ENCODE results near the gene SRRM5. TPM values are rescaled to one million over a fixed set of nuclear protein-coding genes. Genes with fewer than 3 reads are reported as not detected.

SRRM5 gene
- total RNA-seq, 1 experiment from 2014 or later, result 1.0 TPM

DNA sequence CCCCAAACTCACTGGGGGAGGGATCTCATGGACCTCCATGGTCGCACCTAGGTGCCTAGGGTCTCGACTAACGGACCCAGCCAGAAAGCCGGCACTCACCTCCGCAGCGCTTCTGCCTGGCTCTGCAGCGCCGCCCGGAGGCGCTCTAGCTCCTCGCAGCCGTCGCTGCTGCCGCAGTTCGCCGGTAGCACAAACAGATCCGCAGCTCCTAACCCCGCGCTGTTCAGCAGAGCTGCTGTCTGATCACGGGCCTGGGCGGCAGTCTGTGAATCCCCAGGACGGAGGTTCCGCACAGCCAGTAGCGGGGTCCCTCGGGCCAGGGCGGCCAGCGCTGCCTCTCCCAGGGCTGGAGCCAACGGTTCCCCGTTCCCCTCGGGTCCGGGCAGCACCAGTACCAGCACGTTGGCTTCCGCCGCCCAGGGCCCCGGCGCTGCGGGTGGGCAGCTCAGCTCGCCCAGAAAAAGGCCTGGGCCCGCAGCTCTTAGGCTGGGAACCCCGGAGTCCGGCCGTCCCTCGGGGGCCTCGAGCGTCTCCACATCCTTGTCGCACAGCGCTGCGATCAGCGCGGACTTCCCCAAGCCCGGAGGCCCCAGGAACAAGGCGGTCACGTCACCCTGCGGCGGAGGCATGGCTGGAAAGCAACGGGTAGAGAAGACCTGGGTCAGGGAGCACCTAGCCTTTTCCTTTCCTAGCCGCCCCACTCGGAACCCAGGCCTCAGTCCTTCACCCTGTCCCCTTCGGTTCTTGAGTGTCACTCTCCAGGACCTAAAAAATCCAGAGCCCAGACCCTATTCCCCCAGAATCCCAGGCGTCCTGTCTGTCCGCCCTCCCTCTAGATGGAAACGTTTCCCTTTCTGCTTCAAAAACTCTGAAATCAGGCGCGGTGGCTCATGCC, 16.9 kb upstream of the SRRM5 start:
- peak; percentile 73 to 95 for TF ChIP-seq CTCF (IDR thresholded peaks at IDR 0.05; ENCODE audit: insufficient read depth in 1 of 2, low read depth in 1 of 2, low read length in 1 of 2, severe bottlenecking in 1 of 2, unreplicated experiment in 1 of 2)
- intact Hi-C loops (cut with micrococcal nuclease; ENCODE audit: unreplicated experiment), result loop anchor here (2.0 to 10.0 kb wide), 3 partner anchors 34 to 190 kb away; partner anchors contain the start of genes KCNN4 and LYPD3
- Histone ChIP-seq H3K4me1 (peaks cover 6% of the 10 kb centered on the region; the same call in 1 of the 2 replicates), H3K36me3 (ENCODE audit: control insufficient read depth, insufficient read depth, low read length) (no peaks in the 10 kb centered on the region; the same call in 1 of the 2 replicates), H3K4me3 (ENCODE audit: low read depth, low read length) (peak overlapping the region; percentile 73), H3K9me3 (no peaks in the 10 kb centered on the region), H3K27me3 (replicated peaks; ENCODE audit: control insufficient read depth, insufficient read depth, low read length) (no peaks in the 10 kb centered on the region)
- Mint-ChIP-seq H3K36me3 (ENCODE audit: insufficient read depth, unreplicated experiment) (peaks cover 50% of the 10 kb centered on the region), H3K4me3 (ENCODE audit: unreplicated experiment) (peak overlapping the region; percentile 97), H3K9me3 (ENCODE audit: unreplicated experiment) (no peaks in the 10 kb centered on the region), H3K4me1 (ENCODE audit: low read depth, unreplicated experiment) (peaks cover 7% of the 10 kb centered on the region), H3K27me3 (ENCODE audit: insufficient read depth, unreplicated experiment) (no peaks in the 10 kb centered on the region), H3K27ac (ENCODE audit: unreplicated experiment) (peak overlapping the region; percentile 95)
- DNase-seq, result peak; percentile 52 to 77
- POLR2A ChIA-PET, result interaction anchor here (0.7 to 0.8 kb wide), 2 partner anchors 74 to 160 kb away, joined by 3 read pairs; partner anchors contain the start of gene SMG9
- CTCF ChIA-PET, result interaction anchor here (0.5 to 3.3 kb wide), 11 partner anchors 10 to 162 kb away, joined by 3 to 27 read pairs (median 6); partner anchors contain the start of genes PHLDB3, XRCC1 and ZNF575
- BruUV-seq (replicated peaks), result no TSS peak

DNA sequence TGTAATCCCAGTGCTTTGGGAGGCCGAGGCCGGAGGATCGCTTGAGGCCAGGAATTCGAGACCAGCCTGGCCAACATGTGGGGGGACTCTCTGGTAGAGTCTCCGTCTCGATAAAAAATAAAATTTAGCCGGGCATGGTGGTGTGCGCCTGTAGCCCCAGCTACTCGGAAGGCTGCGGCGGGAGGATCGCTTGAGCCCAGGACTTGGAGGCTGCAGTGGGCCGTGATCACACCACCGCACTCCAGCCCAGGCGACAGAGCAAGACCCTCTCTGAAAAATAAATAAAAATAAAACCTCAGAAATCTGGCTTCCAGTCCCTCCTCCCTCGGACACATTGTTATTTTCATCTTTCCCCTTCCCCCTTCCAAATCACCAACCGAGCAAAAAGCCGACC, 16.3 kb upstream of the SRRM5 start:
- POLR2A ChIA-PET, result interaction anchor here (0.5 to 1.5 kb wide), 8 partner anchors 11 to 673 kb away, joined by 3 to 10 read pairs (median 4); partner anchors contain the start of genes PINLYP and ZNF575

More for the DNA sequence above, 16.3 kb upstream of the SRRM5 start:
- H3K36me3 ChIP-seq (ENCODE audit: control insufficient read depth, insufficient read depth, low read length), result no peaks in the 10 kb centered on the region; the same call in 1 of the 2 replicates
- peaks cover 7% of the 10 kb centered on the region for H3K4me1 Mint-ChIP-seq (ENCODE audit: low read depth, unreplicated experiment)
- H3K27ac Mint-ChIP-seq (ENCODE audit: unreplicated experiment), result peak overlapping the region; percentile 95
- no peaks in the 10 kb centered on the region for H3K9me3 Mint-ChIP-seq (ENCODE audit: unreplicated experiment)
- H3K27me3 Mint-ChIP-seq (ENCODE audit: insufficient read depth, unreplicated experiment), result no peaks in the 10 kb centered on the region
- BruUV-seq (replicated peaks), result TSS peak; percentile 87
- peak in 1 of 2 experiments; percentile 16 for DNase-seq
- CTCF ChIA-PET, result interaction anchor here (1.0 to 3.3 kb wide), 6 partner anchors 41 to 149 kb away, joined by 4 to 27 read pairs (median 7); partner anchors contain the start of gene ZNF575
- H3K4me3 ChIP-seq (ENCODE audit: low read depth, low read length), result peak overlapping the region; percentile 73
- peaks cover 43% of the 10 kb centered on the region for H3K36me3 Mint-ChIP-seq (ENCODE audit: insufficient read depth, unreplicated experiment)
- no peak for TF ChIP-seq CTCF (IDR thresholded peaks at IDR 0.05; ENCODE audit: insufficient read depth in 1 of 2, low read depth in 1 of 2, low read length in 1 of 2, severe bottlenecking in 1 of 2, unreplicated experiment in 1 of 2)
- H3K27me3 ChIP-seq (replicated peaks; ENCODE audit: control insufficient read depth, insufficient read depth, low read length), result no peaks in the 10 kb centered on the region
- no peaks in the 10 kb centered on the region for H3K9me3 ChIP-seq
- intact Hi-C loops (cut with micrococcal nuclease; ENCODE audit: unreplicated experiment), result loop anchor here (2.0 to 10.0 kb wide), 3 partner anchors 35 to 189 kb away; partner anchors contain the start of genes KCNN4 and LYPD3
- H3K4me1 ChIP-seq, result peaks cover 6% of the 10 kb centered on the region; the same call in 1 of the 2 replicates
- peak overlapping the region; percentile 97 for H3K4me3 Mint-ChIP-seq (ENCODE audit: unreplicated experiment)

Measured in Caco-2 (cell line).